ENCODE measurements around the gene SYP. TPM values are rescaled to one million over a fixed set of nuclear protein-coding genes. Genes with fewer than 3 reads are reported as not detected.

Gene SYP
- total RNA-seq, 1 donor from 2014 or later, result 0.07 TPM

DNA sequence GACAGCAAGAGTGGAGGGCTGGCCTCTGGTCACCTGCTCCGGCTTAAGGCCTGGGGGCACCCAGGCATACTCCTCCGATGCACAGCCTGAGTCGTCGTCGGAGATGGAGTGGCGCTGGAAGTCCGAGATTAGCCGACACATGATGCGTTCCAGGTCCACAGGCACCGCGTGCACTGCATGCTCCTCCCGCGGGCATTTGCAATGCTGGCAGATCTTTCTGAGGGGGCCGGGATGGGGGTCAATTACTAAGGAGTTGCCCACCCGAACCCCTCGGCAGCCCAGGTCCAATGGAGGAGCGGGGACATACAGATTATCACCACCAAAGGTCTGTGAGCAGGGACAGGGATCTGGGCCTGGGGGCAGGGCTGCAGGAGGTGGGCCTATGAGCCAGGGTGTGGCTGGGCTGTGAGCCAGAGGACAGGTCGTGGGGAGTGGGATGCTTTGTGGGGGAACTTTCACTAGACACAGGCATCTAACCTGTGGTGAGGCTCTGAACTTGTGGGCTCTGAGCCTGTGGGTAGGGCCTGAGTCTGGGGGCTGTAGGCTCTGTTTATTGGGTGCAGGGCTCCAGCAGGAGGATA is 16.2 kb downstream of the SYP start:
- peaks cover 24% of the 10 kb centered on the region for H3K4me1 Mint-ChIP-seq
- H3K4me3 Mint-ChIP-seq, result peak overlapping the region; percentile 69
- DNase-seq (ENCODE audit: low spot score), result no peak

DNA sequence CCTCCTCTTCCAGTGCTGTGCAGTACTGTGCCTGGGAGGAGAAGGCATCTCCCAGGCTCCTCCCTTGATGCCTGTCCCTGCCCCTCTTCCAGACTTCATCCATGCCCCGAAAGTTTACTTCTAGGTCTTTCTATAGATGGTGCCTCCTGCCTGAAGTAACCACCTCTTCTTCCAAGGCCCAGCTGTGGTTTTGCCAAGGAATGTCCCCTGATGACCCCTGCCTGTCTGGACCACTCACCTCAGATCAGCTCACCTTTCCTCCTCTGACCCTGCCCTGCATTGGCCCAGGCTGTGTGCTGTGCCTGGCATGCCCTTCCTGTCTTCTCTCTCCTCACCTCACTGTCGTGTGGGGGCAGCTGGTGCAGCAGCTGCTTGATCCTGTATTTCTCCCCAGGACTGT is 20.6 kb downstream of the SYP start:
- Histone ChIP-seq H3K27ac (no peak overlapping the region), H3K9ac (no peak overlapping the region), H3K4me3 (no peak overlapping the region), H3K4me1 (no peaks in the 10 kb centered on the region), H3F3A (ENCODE audit: low read depth) (peaks cover 5% of the 10 kb centered on the region), H3K79me2 (ENCODE audit: low read depth) (no peaks in the 10 kb centered on the region), H4K20me1 (ENCODE audit: low read depth) (no peaks in the 10 kb centered on the region), H3K9me3 (ENCODE audit: low read depth) (no peaks in the 10 kb centered on the region), H3K4me2 (no peak overlapping the region), H2AFZ (replicated peaks) (no peak overlapping the region), H3K36me3 (no peaks in the 10 kb centered on the region), H3K27me3 (no peaks in the 10 kb centered on the region)
- H3K36me3 Mint-ChIP-seq, result peaks cover 10% of the 10 kb centered on the region
- peaks cover 16% of the 10 kb centered on the region for H3K27me3 Mint-ChIP-seq (ENCODE audit: insufficient read depth, low read depth)
- H3K4me3 Mint-ChIP-seq, result peak overlapping the region; percentile 27
- no peak for TF ChIP-seq CTCF (IDR thresholded peaks at IDR 0.05)
- no peak for TF ChIP-seq EZH2phosphoT487 (IDR thresholded peaks at IDR 0.05)
- no peak for TF ChIP-seq EZH2 (IDR thresholded peaks at IDR 0.05)
- H3K4me1 Mint-ChIP-seq, result peaks cover 4% of the 10 kb centered on the region
- peaks cover 36% of the 10 kb centered on the region for H3K9me3 Mint-ChIP-seq
- DNase-seq (ENCODE audit: low spot score), result no peak
- H3K27ac Mint-ChIP-seq, result no peak overlapping the region

More for the DNA sequence above, 16.2 kb downstream of the SYP start:
- peak overlapping the region; percentile 23 for H3K4me3 ChIP-seq
- H3K36me3 ChIP-seq, result no peaks in the 10 kb centered on the region
- H3K27me3 ChIP-seq, result no peaks in the 10 kb centered on the region
- peak overlapping the region; percentile 54 for H3K4me2 ChIP-seq
- H3F3A ChIP-seq (ENCODE audit: low read depth), result peaks cover 23% of the 10 kb centered on the region
- Mint-ChIP-seq H3K9me3 (peaks cover 20% of the 10 kb centered on the region), H3K27ac (no peak overlapping the region), H3K27me3 (ENCODE audit: insufficient read depth, low read depth) (peaks cover 9% of the 10 kb centered on the region), H3K36me3 (peaks cover 4% of the 10 kb centered on the region)
- no peaks in the 10 kb centered on the region for H3K4me1 ChIP-seq
- H3K9me3 ChIP-seq (ENCODE audit: low read depth), result no peaks in the 10 kb centered on the region
- H4K20me1 ChIP-seq (ENCODE audit: low read depth), result no peaks in the 10 kb centered on the region
- TF ChIP-seq EZH2 (IDR thresholded peaks at IDR 0.05) (no peak), CTCF (IDR thresholded peaks at IDR 0.05) (no peak), EZH2phosphoT487 (IDR thresholded peaks at IDR 0.05) (no peak)
- no peak overlapping the region for H3K9ac ChIP-seq
- H3K27ac ChIP-seq, result no peak overlapping the region
- no peak overlapping the region for H2AFZ ChIP-seq (replicated peaks)
- H3K79me2 ChIP-seq (ENCODE audit: low read depth), result no peaks in the 10 kb centered on the region

DNA sequence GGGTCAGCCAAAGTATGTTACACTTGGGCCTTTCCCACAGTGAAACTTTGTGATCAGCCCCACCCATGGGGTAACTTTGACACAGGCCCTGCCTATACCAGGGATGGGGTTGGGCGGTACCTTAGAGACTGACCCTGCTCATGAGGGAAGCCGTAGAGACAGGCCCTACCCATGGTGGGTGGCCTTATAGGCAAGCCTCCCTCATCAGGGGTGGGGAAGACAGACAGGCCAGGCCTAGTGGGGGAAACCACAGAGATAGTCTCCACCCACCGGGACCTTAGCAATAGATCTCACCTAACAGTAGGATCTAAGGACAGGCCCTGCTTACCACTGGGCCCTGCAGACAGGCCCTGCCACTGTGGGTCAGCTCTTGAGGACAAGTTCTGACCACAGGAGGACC is 21.5 kb downstream of the SYP start:
- H3K27me3 Mint-ChIP-seq (ENCODE audit: insufficient read depth, low read depth), result peaks cover 13% of the 10 kb centered on the region

More for the DNA sequence above, 21.5 kb downstream of the SYP start:
- no peaks in the 10 kb centered on the region for H3K9me3 ChIP-seq (ENCODE audit: low read depth)
- H4K20me1 ChIP-seq (ENCODE audit: low read depth), result no peaks in the 10 kb centered on the region
- DNase-seq (ENCODE audit: low spot score), result no peak
- peaks cover 40% of the 10 kb centered on the region for H3K9me3 Mint-ChIP-seq
- no peak overlapping the region for H3K4me3 Mint-ChIP-seq
- no peaks in the 10 kb centered on the region for H3K79me2 ChIP-seq (ENCODE audit: low read depth)
- H3K9ac ChIP-seq, result no peak overlapping the region
- H3K4me1 Mint-ChIP-seq, result no peaks in the 10 kb centered on the region
- H3K4me3 ChIP-seq, result no peak overlapping the region
- H3F3A ChIP-seq (ENCODE audit: low read depth), result no peaks in the 10 kb centered on the region
- no peak overlapping the region for H2AFZ ChIP-seq (replicated peaks)
- H3K27me3 ChIP-seq, result no peaks in the 10 kb centered on the region
- H3K36me3 Mint-ChIP-seq, result peaks cover 10% of the 10 kb centered on the region
- TF ChIP-seq EZH2 (IDR thresholded peaks at IDR 0.05) (no peak), EZH2phosphoT487 (IDR thresholded peaks at IDR 0.05) (no peak), CTCF (IDR thresholded peaks at IDR 0.05) (no peak)
- H3K4me1 ChIP-seq, result no peaks in the 10 kb centered on the region
- no peaks in the 10 kb centered on the region for H3K36me3 ChIP-seq
- no peak overlapping the region for H3K27ac Mint-ChIP-seq
- no peak overlapping the region for H3K4me2 ChIP-seq
- H3K27ac ChIP-seq, result no peak overlapping the region
